Spleen (tissue), 11 donors: ENCODE measurements around the gene ATXN1. TPM values are rescaled to one million over a fixed set of nuclear protein-coding genes. Genes with fewer than 3 reads are reported as not detected.

Experiments used
- DNase-seq: peaks from one replicate; pipeline ENCODE4 v3.0.0-alpha.2; 2020
- H3K27ac ChIP-seq, 8 donors: fragments of 200-600 bp; sonication (generic) in 7 of 8; 1 replicate in 4 of 8; 2 replicates in 4 of 8; pipeline versions ENCODE4 v1.5.0 to v1.8.0; 2016 to 2021; ENCODE audit warnings: inconsistent platforms in 4 of 8, mild to moderate bottlenecking in 4 of 8, moderate library complexity in 1 of 8
- H3K27me3 ChIP-seq, 7 donors: fragments of 200-600 bp; sonication (generic) in 6 of 7; replicated peaks in 1 of 7; 1 replicate in 4 of 7; 2 replicates in 3 of 7; pipeline versions ENCODE4 v1.5.0 to v1.8.0; 2016 to 2021; ENCODE audit warnings: inconsistent platforms in 3 of 7, mild to moderate bottlenecking in 1 of 7
- H3K36me3 ChIP-seq, 6 donors: fragments of 200-600 bp; sonication (generic) in 5 of 6; 1 replicate in 4 of 6; 2 replicates in 2 of 6; pipeline versions ENCODE4 v1.5.0 to v1.8.0; 2016 to 2021; ENCODE audit warnings: inconsistent platforms in 2 of 6
- H3K4me1 ChIP-seq, 6 donors: fragments of 200-600 bp; sonication (generic) in 5 of 6; 1 replicate in 3 of 6; 2 replicates in 3 of 6; pipeline versions ENCODE4 v1.5.0 to v1.8.0; 2016 to 2021; ENCODE audit warnings: inconsistent platforms in 3 of 6
- H3K4me3 ChIP-seq, 8 donors: fragments of 200-600 bp; sonication (generic) in 7 of 8; 1 replicate in 4 of 8; 2 replicates in 4 of 8; pipeline versions ENCODE4 v1.5.0 to v1.8.0; 2016 to 2021; ENCODE audit warnings: inconsistent platforms in 4 of 8, mild to moderate bottlenecking in 4 of 8, moderate library complexity in 2 of 8
- H3K9me3 ChIP-seq, 8 donors: fragments of 200-600 bp; sonication (generic) in 7 of 8; 1 replicate in 4 of 8; 2 replicates in 4 of 8; pipeline versions ENCODE4 v1.5.0 to v1.8.0; 2016 to 2021; ENCODE audit warnings: inconsistent platforms in 4 of 8
- POLR2A ChIP-seq, 3 donors: fragments of 450-650 bp; IDR thresholded peaks; one replicate each; pipeline ENCODE4 v1.5.1; 2017; ENCODE audit warnings: antibody characterized with exemption in 3 of 3, mild to moderate bottlenecking in 1 of 3
- POLR2AphosphoS5 ChIP-seq, 3 donors: sonication (generic); formaldehyde crosslinking; IDR thresholded peaks; one replicate each; pipeline ENCODE4 v1.5.1; 2017; ENCODE audit warnings: antibody characterized with exemption in 3 of 3
- WGBS, 5 donors: extraction: QIAGEN DNeasy Blood & Tissue Kit in 3 of 5; methylation state at CpG; one replicate each; pipeline versions ENCODE4 v1.1.5 to v1.1.7; 2013 to 2018; 5-methylcytosine and 5-hydroxymethylcytosine counted together
- intact Hi-C: fragments of 100-400 bp; cut with DNase I; formaldehyde crosslinking; loops from one replicate; pipeline ENCODE4 v1.15.0; 2023; ENCODE audit warnings: low total_unique reads
- polyA plus RNA-seq, 3 donors: library from polyadenylated mRNA; stranded (reverse); fragments of 200-250 nt; gene quantifications; one replicate each; pipeline ENCODE4 v1.2.1, GENCODE V29; 2013
- total RNA-seq, 7 donors: library from RNA; depleted of rRNA in 3 of 7; stranded (reverse); fragments of >200 nt in 3 of 7; fragmentation: NEBNext Ultra II Directional in 4 of 7; extraction: Animal tissue kit (Norgen Biotek cat#: 25700) in 4 of 7; gene quantifications; one replicate each; pipeline versions ENCODE4 v1.1.0 to v1.2.1, GENCODE V29; 2016 to 2021
- TF ChIP-seq, protein P1 (sequence below), 11 experiments: fragments of 200-600 bp in 7 of 11; fragments of 450-650 bp in 4 of 11; sonication (generic) in 4 of 11; IDR thresholded peaks in 8 of 11; conservative IDR thresholded peaks in 3 of 11; 1 replicate in 7 of 11; 2 replicates in 4 of 11; pipeline versions ENCODE4 v1.4.0 to v1.8.0; 2016 to 2021; ENCODE audit warnings: antibody characterized with exemption in 11 of 11, inconsistent platforms in 4 of 11, mild to moderate bottlenecking in 1 of 11
- donor health status: healthy with polysubstance abuse.
- donor health status: DM: no; HTN: no; CAD: no; lungs with moderate emphysema.
- donor health status: DM: no; HTN: no; CAD: no.
- donor health status: Bipolar disorder and iron deficiency.
- donor health status: healthy.
- donor health status: DM: no; HTN: no; CAD: no.
- donor health status: DM: yes; HTN: yes; CAD: no.

Gene ATXN1
- total and polyA plus RNA-seq, 10 donors, result 3.5 to 123 (median 73.9) TPM

- Histone ChIP-seq H3K27ac (no peak overlapping the region), H3K27me3 (no peaks in the 10 kb centered on the region), H3K4me3 (no peak overlapping the region), H3K4me1 (peaks cover 3 to 30% (median 16%) of the 10 kb centered on the region in 6 donors), H3K9me3 (no peaks in the 10 kb centered on the region), H3K36me3 (peaks cover 0 to 7% (median 0%) of the 10 kb centered on the region in 6 donors)
- TF ChIP-seq, protein P1, sequence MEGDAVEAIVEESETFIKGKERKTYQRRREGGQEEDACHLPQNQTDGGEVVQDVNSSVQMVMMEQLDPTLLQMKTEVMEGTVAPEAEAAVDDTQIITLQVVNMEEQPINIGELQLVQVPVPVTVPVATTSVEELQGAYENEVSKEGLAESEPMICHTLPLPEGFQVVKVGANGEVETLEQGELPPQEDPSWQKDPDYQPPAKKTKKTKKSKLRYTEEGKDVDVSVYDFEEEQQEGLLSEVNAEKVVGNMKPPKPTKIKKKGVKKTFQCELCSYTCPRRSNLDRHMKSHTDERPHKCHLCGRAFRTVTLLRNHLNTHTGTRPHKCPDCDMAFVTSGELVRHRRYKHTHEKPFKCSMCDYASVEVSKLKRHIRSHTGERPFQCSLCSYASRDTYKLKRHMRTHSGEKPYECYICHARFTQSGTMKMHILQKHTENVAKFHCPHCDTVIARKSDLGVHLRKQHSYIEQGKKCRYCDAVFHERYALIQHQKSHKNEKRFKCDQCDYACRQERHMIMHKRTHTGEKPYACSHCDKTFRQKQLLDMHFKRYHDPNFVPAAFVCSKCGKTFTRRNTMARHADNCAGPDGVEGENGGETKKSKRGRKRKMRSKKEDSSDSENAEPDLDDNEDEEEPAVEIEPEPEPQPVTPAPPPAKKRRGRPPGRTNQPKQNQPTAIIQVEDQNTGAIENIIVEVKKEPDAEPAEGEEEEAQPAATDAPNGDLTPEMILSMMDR (IDR thresholded peaks at IDR 0.05 in 8 of 11, conservative IDR thresholded peaks at IDR 0.05 in 3 of 11), result no peak
- TF ChIP-seq POLR2A (IDR thresholded peaks at IDR 0.05), result no peak
- no peak for TF ChIP-seq POLR2AphosphoS5 (IDR thresholded peaks at IDR 0.05)
- intact Hi-C loops, result no loop called here
- DNase-seq, result no peak
- WGBS, 5 donors, result 92 to 98% (median 96%) methylated on average over 6 of the region's 6 CpGs
Observed at GRCh38 chr6:16427124-16427523, 334.1 kb downstream of the ATXN1 start.

DNA sequence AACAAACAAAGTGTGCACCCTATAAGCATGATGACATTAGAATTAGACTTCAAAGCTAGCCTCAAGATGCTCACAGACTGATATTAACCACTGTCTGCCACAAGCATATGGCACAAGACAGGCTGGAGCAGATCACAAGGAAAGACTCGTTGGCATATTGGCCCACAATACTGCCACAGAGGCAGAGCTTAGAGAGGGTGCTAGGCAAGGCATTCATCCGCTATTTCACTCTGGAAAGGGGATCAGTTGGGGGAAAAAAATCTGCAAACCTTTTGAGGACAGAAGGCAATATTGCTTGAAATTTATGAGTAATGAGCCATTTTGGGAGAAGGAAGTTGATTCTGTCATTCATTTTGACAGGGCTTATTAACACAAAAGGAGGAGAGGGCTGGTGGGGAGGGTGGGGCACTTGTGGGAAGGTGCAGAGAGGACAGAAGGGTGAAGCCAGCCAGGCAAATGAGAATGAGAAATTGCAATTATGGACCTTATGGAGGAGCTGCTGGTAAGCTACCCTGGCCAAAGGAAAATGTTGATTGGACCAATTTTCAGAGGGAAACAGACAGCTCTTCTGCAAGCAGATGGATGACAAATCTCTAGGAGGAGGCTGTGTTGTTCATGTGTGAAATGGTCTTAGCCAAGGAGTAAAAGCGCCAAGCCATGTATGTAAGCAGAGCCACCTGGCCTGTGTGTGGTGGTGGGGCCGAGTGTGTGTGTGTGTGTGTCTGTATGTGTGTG, 335.2 kb downstream of the ATXN1 start:
- 91 to 96% (median 93%) methylated on average over 4 of the region's 4 CpGs for WGBS, 5 donors
- H3K27ac ChIP-seq, result no peak overlapping the region
- intact Hi-C loops, result no loop called here
- DNase-seq, result no peak
- no peaks in the 10 kb centered on the region for H3K27me3 ChIP-seq
- H3K4me3 ChIP-seq, result no peak overlapping the region
- peaks cover 7 to 29% (median 18%) of the 10 kb centered on the region in 6 donors for H3K4me1 ChIP-seq
- TF ChIP-seq, protein P1 (IDR thresholded peaks at IDR 0.05 in 8 of 11, conservative IDR thresholded peaks at IDR 0.05 in 3 of 11), result no peak
- no peak for TF ChIP-seq POLR2AphosphoS5 (IDR thresholded peaks at IDR 0.05)
- peaks cover 0 to 7% (median 0%) of the 10 kb centered on the region in 6 donors for H3K36me3 ChIP-seq
- no peaks in the 10 kb centered on the region for H3K9me3 ChIP-seq

DNA sequence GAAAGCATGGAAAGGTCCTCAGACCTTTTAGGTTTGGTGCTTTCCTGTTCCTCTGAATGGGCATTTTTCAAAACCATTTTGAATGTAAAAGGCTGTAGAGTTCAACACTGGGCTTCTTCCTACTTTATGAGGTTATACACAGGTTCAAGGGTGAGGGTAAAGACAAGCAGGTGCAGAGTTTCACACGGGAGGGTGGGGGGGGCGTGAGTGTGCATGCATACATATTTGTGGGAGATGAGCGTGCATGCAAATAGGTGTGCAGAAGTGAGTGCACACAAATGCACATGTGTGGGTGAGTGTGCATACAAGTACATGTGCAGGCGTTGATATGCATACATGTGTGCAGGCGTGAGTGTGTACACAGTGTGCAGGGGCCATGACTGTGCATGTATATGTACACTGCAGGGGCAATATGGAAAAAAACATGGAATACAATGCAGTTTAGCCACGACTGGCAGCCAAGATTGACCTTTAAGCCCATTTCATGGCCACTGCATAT, 339.7 kb downstream of the ATXN1 start:
- Histone ChIP-seq H3K27ac (peak overlapping the region; percentile 35 to 90 (median 80)), H3K27me3 (no peaks in the 10 kb centered on the region), H3K4me1 (peaks cover 7 to 48% (median 32%) of the 10 kb centered on the region in 6 donors), H3K36me3 (no peaks in the 10 kb centered on the region), H3K4me3 (peak overlapping the region in 1 of 8 donors; percentile 5), H3K9me3 (no peaks in the 10 kb centered on the region)
- 67 to 80% (median 70%) methylated on average over 6 of the region's 6 CpGs for WGBS, 5 donors
- intact Hi-C loops, result no loop called here
- TF ChIP-seq, protein P1 (IDR thresholded peaks at IDR 0.05 in 8 of 11, conservative IDR thresholded peaks at IDR 0.05 in 3 of 11), result no peak
- TF ChIP-seq POLR2AphosphoS5 (IDR thresholded peaks at IDR 0.05) (no peak), POLR2A (IDR thresholded peaks at IDR 0.05) (no peak)
- no peak for DNase-seq

DNA sequence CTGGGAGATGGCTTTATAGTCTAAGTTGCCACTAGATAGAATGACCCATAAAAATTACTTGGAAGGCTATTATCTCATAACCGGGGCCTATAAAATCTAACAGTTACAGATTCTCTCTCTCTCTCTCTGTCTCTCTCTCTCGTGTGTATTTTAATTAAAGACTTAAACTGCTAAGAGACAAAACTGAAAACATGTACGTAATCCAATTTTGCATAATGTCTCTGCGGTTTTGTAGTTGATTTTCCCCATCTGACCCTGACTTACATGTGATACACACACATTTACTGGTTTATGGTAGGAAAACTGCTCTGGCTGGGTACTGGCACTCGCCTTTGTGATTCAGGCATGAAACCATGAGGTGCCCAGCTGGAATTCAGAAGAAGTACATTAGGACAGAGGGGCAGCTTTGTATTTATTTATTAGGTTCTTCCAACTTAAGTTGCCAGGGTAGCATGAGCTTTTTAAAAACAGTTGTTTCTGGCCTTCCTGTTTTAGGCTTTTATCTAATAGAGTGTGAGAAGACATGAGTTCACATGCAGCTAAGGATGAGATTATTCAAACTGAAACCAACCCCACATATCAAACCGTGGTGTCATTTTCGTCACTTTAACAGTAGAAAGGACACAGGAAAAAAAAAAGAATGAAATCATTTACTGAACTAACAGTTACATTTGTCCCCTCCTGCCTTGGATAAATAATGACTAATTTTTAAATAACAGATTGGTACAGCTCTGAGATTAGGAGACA, 340.4 kb downstream of the ATXN1 start:
- Histone ChIP-seq H3K9me3 (no peaks in the 10 kb centered on the region), H3K27ac (peak overlapping the region; percentile 61 to 90 (median 80)), H3K4me1 (peaks cover 7 to 48% (median 32%) of the 10 kb centered on the region in 6 donors), H3K36me3 (no peaks in the 10 kb centered on the region), H3K27me3 (no peaks in the 10 kb centered on the region), H3K4me3 (peak overlapping the region in 1 of 8 donors; percentile 5)
- intact Hi-C loops, result no loop called here
- 42 to 58% (median 54%) methylated on average over 7 of the region's 7 CpGs for WGBS, 5 donors
- no peak for TF ChIP-seq POLR2A (IDR thresholded peaks at IDR 0.05)
- TF ChIP-seq, protein P1 (IDR thresholded peaks at IDR 0.05 in 8 of 11, conservative IDR thresholded peaks at IDR 0.05 in 3 of 11), result no peak
- TF ChIP-seq POLR2AphosphoS5 (IDR thresholded peaks at IDR 0.05), result peak in 1 of 3 donors; percentile 46
- no peak for DNase-seq
